BE2C (cell line): ENCODE data around the gene ARHGAP24.

Source experiments
- DNase-seq: peaks from one replicate; pipeline ENCODE4 v3.0.0-alpha.2; 2020
- H3K27me3 ChIP-seq: fragments of 250-450 bp; sonication (Bioruptor Pico); 2 replicates; pipeline ENCODE4 v1.5.1; 2020; ENCODE audit warnings: mild to moderate bottlenecking
- H3K36me3 ChIP-seq: fragments of 250-450 bp; sonication (Bioruptor Pico); 2 replicates; pipeline ENCODE4 v1.5.1; 2020; ENCODE audit warnings: mild to moderate bottlenecking
- H3K4me1 ChIP-seq: fragments of 250-450 bp; sonication (Bioruptor Pico); 2 replicates; pipeline ENCODE4 v1.5.1; 2020
- H3K4me3 ChIP-seq: 2 replicates; pipeline ENCODE4 v1.5.1; 2011; ENCODE audit warnings: low read depth, low read length
- H3K9me3 ChIP-seq: fragments of 250-450 bp; sonication (Bioruptor Pico); 2 replicates; pipeline ENCODE4 v1.5.1; 2020
- CTCF ChIP-seq: IDR thresholded peaks from 2 replicates; pipeline ENCODE4 v1.5.1; 2012; ENCODE audit warnings: mild to moderate bottlenecking, low read depth, low read length

The ARHGAP24 gene

GRCh38 chr4:85928775-85929591 is 454.0 kb downstream of the ARHGAP24 start:
- no peaks in the 10 kb centered on the region for H3K4me1 ChIP-seq
- no peaks in the 10 kb centered on the region for H3K36me3 ChIP-seq
- no peaks in the 10 kb centered on the region for H3K27me3 ChIP-seq
- TF ChIP-seq CTCF, result no peak
- DNase-seq, result no peak
- H3K9me3 ChIP-seq, result no peaks in the 10 kb centered on the region
- H3K4me3 ChIP-seq, result no peak overlapping the region

- H3K4me3 ChIP-seq, result no peak overlapping the region
- no peaks in the 10 kb centered on the region for H3K36me3 ChIP-seq
- no peaks in the 10 kb centered on the region for H3K27me3 ChIP-seq
- DNase-seq, result no peak
- no peaks in the 10 kb centered on the region for H3K4me1 ChIP-seq
- no peaks in the 10 kb centered on the region for H3K9me3 ChIP-seq
- no peak for TF ChIP-seq CTCF
Observed at GRCh38 chr4:85929961-85930665, 455.2 kb downstream of the ARHGAP24 start.

GRCh38 chr4:85932500-85933290 is 457.7 kb downstream of the ARHGAP24 start:
- DNase-seq, result no peak

GRCh38 chr4:85933291-85933640 is 458.3 kb downstream of the ARHGAP24 start:
- H3K4me1 ChIP-seq, result no peaks in the 10 kb centered on the region
- H3K27me3 ChIP-seq, result no peaks in the 10 kb centered on the region
- no peaks in the 10 kb centered on the region for H3K9me3 ChIP-seq
- no peak overlapping the region for H3K4me3 ChIP-seq
- TF ChIP-seq CTCF, result no peak
- DNase-seq, result no peak
- no peaks in the 10 kb centered on the region for H3K36me3 ChIP-seq

More at GRCh38 chr4:85932500-85933290, 457.7 kb downstream of the ARHGAP24 start:
- no peaks in the 10 kb centered on the region for H3K27me3 ChIP-seq
- no peak for TF ChIP-seq CTCF
- no peaks in the 10 kb centered on the region for H3K36me3 ChIP-seq
- H3K4me3 ChIP-seq, result no peak overlapping the region
- H3K9me3 ChIP-seq, result no peaks in the 10 kb centered on the region
- H3K4me1 ChIP-seq, result no peaks in the 10 kb centered on the region

- no peaks in the 10 kb centered on the region for H3K4me1 ChIP-seq
- no peaks in the 10 kb centered on the region for H3K36me3 ChIP-seq
- no peak overlapping the region for H3K4me3 ChIP-seq
- DNase-seq, result no peak
- no peaks in the 10 kb centered on the region for H3K9me3 ChIP-seq
- no peaks in the 10 kb centered on the region for H3K27me3 ChIP-seq
- no peak for TF ChIP-seq CTCF
Observed at GRCh38 chr4:85937507-85937906, 462.6 kb downstream of the ARHGAP24 start.

- H3K36me3 ChIP-seq, result no peaks in the 10 kb centered on the region
- DNase-seq, result no peak
- H3K4me3 ChIP-seq, result no peak overlapping the region
- H3K4me1 ChIP-seq, result no peaks in the 10 kb centered on the region
- no peak for TF ChIP-seq CTCF
- H3K9me3 ChIP-seq, result no peaks in the 10 kb centered on the region
- H3K27me3 ChIP-seq, result no peaks in the 10 kb centered on the region
Observed at GRCh38 chr4:85938062-85938461, 463.1 kb downstream of the ARHGAP24 start.
